Testis (tissue), 3 donors: Measurements from ENCODE around the gene SLC29A4. TPM values are rescaled to one million over a fixed set of nuclear protein-coding genes. Genes with fewer than 3 reads are reported as not detected.
"Not testable (repeated sequence)": the region's sequence is repeated elsewhere in the genome, so short reads cannot be mapped to it uniquely, and the experiment has no call there.

Source experiments
- DNase-seq: peaks from one replicate; pipeline ENCODE4 v3.0.0-alpha.2; 2019
- H3K27ac ChIP-seq, 2 donors: fragments of 200-600 bp; sonication (generic); one replicate each; pipeline ENCODE4 v1.5.1; 2019
- H3K27me3 ChIP-seq: fragments of 200-600 bp; sonication (generic); one replicate; pipeline ENCODE4 v1.5.1; 2019
- H3K36me3 ChIP-seq: fragments of 200-600 bp; sonication (generic); one replicate; pipeline ENCODE4 v1.5.1; 2017; ENCODE audit warnings: low read depth; ENCODE audit errors: missing control alignments
- H3K4me1 ChIP-seq: fragments of 200-600 bp; sonication (generic); one replicate; pipeline ENCODE4 v1.5.1; 2019
- H3K4me3 ChIP-seq, 2 donors: fragments of 200-600 bp; sonication (generic); one replicate each; pipeline ENCODE4 v1.5.1; 2017 to 2019
- H3K9me3 ChIP-seq: fragments of 200-600 bp; sonication (generic); one replicate; pipeline ENCODE4 v1.5.1; 2017
- POLR2A ChIP-seq: fragments of 450-650 bp; IDR thresholded peaks from one replicate; pipeline ENCODE4 v1.6.1; 2017; ENCODE audit warnings: antibody characterized with exemption, mild to moderate bottlenecking, moderate library complexity
- WGBS, 2 donors: methylation state at CpG; one replicate each; pipeline ENCODE4 v1.1.5; 2018; 5-methylcytosine and 5-hydroxymethylcytosine counted together
- intact Hi-C: fragments of 100-400 bp; cut with DNase I; formaldehyde crosslinking; loops from one replicate; pipeline ENCODE4 v1.15.1; 2023; ENCODE audit warnings: low total_unique reads
- polyA plus RNA-seq: library from polyadenylated mRNA; stranded (reverse); fragments of 350-450 nt; fragmentation: Illumina TruSeq; extraction: RNeasy Lipid Tissue Mini Kit (QIAGEN cat#74804); gene quantifications from one replicate; pipeline ENCODE4 v1.2.3, GENCODE V29; 2014; ENCODE audit warnings: low read depth, low replicate concordance; ENCODE audit not compliant: insufficient read depth
- total RNA-seq, 2 donors: library from RNA; depleted of rRNA; stranded (reverse); fragments of >200 nt; gene quantifications; one replicate each; pipeline ENCODE4 v1.2.3, GENCODE V29; 2016
- TF ChIP-seq, protein P1 (sequence below), 3 experiments: fragments of 450-650 bp in 2 of 3; fragments of 200-600 bp in 1 of 3; sonication (generic) in 1 of 3; IDR thresholded peaks; one replicate each; pipeline ENCODE4 v1.5.1; 2016 to 2019; ENCODE audit warnings: antibody characterized with exemption in 3 of 3, mild to moderate bottlenecking in 2 of 3, moderate library complexity in 1 of 3

The SLC29A4 gene
- total and polyA plus RNA-seq, 3 donors from 2014 or later = 4.3 to 15.2 (median 7.6) TPM

DNA sequence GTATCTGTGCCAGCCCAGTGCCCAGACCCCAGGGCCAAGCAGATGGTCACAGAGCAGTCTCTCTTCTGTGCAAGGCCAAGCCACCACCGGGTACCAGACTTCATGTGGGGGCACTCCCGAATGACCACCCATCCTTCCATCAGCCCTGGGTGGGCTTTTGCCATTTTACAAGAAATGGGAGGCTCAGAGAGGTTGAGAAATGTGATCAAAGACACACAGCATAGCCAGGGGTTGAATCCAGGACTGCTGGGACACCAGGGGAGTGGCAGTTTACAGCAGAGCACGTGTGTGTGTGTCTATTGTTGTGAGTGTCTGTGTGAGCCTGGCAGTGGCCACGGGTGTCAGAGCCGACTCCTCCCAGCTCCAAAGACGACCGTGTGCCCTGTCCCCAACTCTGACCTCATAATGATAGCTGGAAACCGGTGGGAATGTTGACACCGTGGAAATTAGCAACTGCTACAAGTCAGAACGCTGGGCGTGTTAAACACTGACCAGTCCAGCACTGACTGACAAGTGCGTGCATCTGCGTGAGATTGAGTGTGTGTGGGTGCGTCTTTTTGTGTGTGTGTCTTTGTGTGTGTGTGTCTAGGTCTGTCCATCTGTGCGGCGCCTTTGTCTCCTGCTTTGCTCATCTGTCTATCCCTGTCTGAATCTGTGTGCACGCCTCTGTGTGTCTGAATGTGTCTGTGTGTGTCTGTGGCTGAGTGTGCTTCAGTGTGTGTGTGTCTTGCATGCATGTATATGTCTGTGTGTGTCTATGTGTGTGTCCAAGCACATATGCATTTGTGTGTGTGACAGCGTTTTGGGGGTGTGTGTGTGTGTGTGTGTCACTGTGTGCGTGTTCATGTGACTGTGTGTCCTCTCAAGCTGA lies 17.2 kb upstream of the SLC29A4 start:
- intact Hi-C loops = no loop called here
- TF ChIP-seq POLR2A = no peak
- TF ChIP-seq, protein P1, sequence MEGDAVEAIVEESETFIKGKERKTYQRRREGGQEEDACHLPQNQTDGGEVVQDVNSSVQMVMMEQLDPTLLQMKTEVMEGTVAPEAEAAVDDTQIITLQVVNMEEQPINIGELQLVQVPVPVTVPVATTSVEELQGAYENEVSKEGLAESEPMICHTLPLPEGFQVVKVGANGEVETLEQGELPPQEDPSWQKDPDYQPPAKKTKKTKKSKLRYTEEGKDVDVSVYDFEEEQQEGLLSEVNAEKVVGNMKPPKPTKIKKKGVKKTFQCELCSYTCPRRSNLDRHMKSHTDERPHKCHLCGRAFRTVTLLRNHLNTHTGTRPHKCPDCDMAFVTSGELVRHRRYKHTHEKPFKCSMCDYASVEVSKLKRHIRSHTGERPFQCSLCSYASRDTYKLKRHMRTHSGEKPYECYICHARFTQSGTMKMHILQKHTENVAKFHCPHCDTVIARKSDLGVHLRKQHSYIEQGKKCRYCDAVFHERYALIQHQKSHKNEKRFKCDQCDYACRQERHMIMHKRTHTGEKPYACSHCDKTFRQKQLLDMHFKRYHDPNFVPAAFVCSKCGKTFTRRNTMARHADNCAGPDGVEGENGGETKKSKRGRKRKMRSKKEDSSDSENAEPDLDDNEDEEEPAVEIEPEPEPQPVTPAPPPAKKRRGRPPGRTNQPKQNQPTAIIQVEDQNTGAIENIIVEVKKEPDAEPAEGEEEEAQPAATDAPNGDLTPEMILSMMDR (IDR thresholded peaks at IDR 0.05) = no peak
- WGBS, 2 donors = 71 to 72% methylated on average over 18 to 19 of the region's 19 CpGs

GRCh38 chr7:5266191-5267028 lies 16.3 kb upstream of the SLC29A4 start:
- no peaks in the 10 kb centered on the region for H3K9me3 ChIP-seq
- intact Hi-C loops = no loop called here
- H3K36me3 ChIP-seq = no peaks in the 10 kb centered on the region
- no peak overlapping the region for H3K27ac ChIP-seq
- no peaks in the 10 kb centered on the region for H3K27me3 ChIP-seq
- WGBS, 2 donors = 75 to 81% methylated on average over 20 of the region's 20 CpGs
- TF ChIP-seq, protein P1 (IDR thresholded peaks at IDR 0.05) = no peak
- TF ChIP-seq POLR2A = no peak
- DNase-seq = no peak
- no peak overlapping the region for H3K4me3 ChIP-seq
- no peaks in the 10 kb centered on the region for H3K4me1 ChIP-seq

More for the DNA sequence above, 17.2 kb upstream of the SLC29A4 start:
- Histone ChIP-seq H3K4me1 (no peaks in the 10 kb centered on the region), H3K36me3 (no peaks in the 10 kb centered on the region), H3K27ac (no peak overlapping the region), H3K27me3 (no peaks in the 10 kb centered on the region), H3K9me3 (no peaks in the 10 kb centered on the region), H3K4me3 (no peak overlapping the region)
- DNase-seq = no peak

- H3K27me3 ChIP-seq, intact Hi-C loops, H3K4me3 ChIP-seq, H3K27ac ChIP-seq, H3K9me3 ChIP-seq, H3K36me3 ChIP-seq, DNase-seq, H3K4me1 ChIP-seq: not testable (repeated sequence)
- 86 to 88% methylated on average over 8 of the region's 8 CpGs for WGBS, 2 donors
Observed at GRCh38 chr7:5267829-5268228, 14.9 kb upstream of the SLC29A4 start.

- H3K9me3 ChIP-seq, intact Hi-C loops, H3K27ac ChIP-seq, H3K27me3 ChIP-seq, H3K4me3 ChIP-seq, H3K36me3 ChIP-seq, H3K4me1 ChIP-seq, DNase-seq: not testable (repeated sequence)
- 85% methylated on average over 10 to 12 of the region's 12 CpGs for WGBS, 2 donors
Observed at GRCh38 chr7:5269992-5270657, 12.6 kb upstream of the SLC29A4 start.

DNA sequence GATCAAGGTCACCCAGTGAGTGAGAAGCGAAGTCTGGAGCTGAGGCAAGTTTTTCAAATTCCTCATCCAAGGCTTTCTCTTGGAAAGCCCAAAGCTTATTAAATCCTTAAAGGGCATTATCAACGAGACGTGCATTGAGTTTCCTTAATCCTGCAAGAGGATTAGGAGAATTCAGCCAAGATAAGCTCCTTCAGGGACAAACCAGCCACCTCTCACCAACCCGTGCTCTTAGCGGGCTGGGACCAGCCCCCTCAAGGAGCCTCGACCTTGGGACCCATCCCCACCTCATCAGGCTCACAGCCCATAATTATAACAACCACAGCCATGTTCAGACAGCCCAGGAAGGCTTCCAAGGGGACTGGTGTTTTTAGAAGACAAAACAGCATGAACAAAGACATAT lies 12.0 kb upstream of the SLC29A4 start:
- Histone ChIP-seq H3K9me3 (no peaks in the 10 kb centered on the region), H3K27me3 (no peaks in the 10 kb centered on the region), H3K4me3 (no peak overlapping the region), H3K4me1 (no peaks in the 10 kb centered on the region), H3K27ac (no peak overlapping the region), H3K36me3 (no peaks in the 10 kb centered on the region)
- 17 to 22% methylated on average over 1 to 6 of the region's 6 CpGs for WGBS, 2 donors
- TF ChIP-seq, protein P1 (IDR thresholded peaks at IDR 0.05) = no peak
- TF ChIP-seq POLR2A = no peak
- DNase-seq = no peak
- intact Hi-C loops = no loop called here

DNA sequence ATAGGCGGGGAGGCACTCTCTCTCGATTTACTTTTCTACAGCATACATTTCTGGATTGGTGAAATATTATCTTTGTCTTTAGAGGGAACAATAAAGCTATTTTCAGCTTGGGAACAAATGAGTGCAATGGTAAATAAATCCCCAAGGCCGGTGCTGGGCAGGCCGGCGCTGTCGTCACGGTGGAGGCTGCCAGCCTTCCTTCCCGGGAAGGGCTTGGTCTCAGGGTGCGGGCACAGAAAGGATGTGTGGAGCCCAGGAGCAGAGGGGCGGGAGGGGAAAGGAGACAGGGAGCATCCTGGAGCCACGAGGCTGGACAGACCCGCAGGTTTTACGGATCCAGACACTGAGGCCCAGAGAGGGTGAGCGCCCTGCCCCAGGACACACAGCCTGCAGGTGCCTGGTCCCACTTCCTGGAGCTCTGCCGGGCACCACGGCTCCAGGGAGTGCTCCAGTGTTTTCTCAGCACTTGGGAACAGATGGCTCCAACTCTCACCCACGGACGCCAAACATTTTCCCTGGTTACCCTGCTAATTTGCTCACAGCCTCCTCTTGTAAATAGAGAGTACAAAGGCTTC lies 8.8 kb upstream of the SLC29A4 start:
- H3K27me3 ChIP-seq, H3K36me3 ChIP-seq, intact Hi-C loops, H3K9me3 ChIP-seq, DNase-seq, H3K4me1 ChIP-seq, H3K27ac ChIP-seq, H3K4me3 ChIP-seq: not testable (repeated sequence)
- WGBS, 2 donors = 59 to 62% methylated on average over 18 of the region's 18 CpGs
